OCI-LY1 (cell line): ENCODE measurements around the gene EMX1.
A peak's percentile ranks its signal among the peaks of the same experiment; 100 is the strongest.

Experiments
- H2AFZ ChIP-seq: fragments of 200-600 bp; sonication (generic), shearing (Covaris generic); 2 replicates; pipeline ENCODE4 v1.6.0; 2014; ENCODE audit warnings: antibody characterized with exemption, mild to moderate bottlenecking, low read length
- H3F3A ChIP-seq: fragments of 200-600 bp; sonication (generic), shearing (Covaris generic); 2 replicates; pipeline ENCODE4 v1.6.0; 2014; ENCODE audit warnings: mild to moderate bottlenecking, antibody characterized with exemption, low read length, moderate library complexity; ENCODE audit not compliant: insufficient read depth
- H3K27ac ChIP-seq: fragments of 200-600 bp; sonication (generic); 2 replicates; pipeline ENCODE4 v1.5.1; 2014; ENCODE audit warnings: low read length, mixed run types, mild to moderate bottlenecking, low read depth; ENCODE audit not compliant: poor library complexity, severe bottlenecking
- H3K27me3 ChIP-seq: fragments of 200-600 bp; sonication (generic); 2 replicates; pipeline ENCODE4 v1.6.0; 2014; ENCODE audit warnings: antibody characterized with exemption, mild to moderate bottlenecking, low read length, moderate library complexity; ENCODE audit not compliant: insufficient read depth
- H3K36me3 ChIP-seq: fragments of 200-600 bp; sonication (generic); 2 replicates; pipeline ENCODE4 v1.6.1; 2014; ENCODE audit warnings: mild to moderate bottlenecking, antibody characterized with exemption, low read length, moderate library complexity, mixed read lengths; ENCODE audit not compliant: insufficient read depth
- H3K4me1 ChIP-seq: fragments of 200-600 bp; sonication (generic); 2 replicates; pipeline ENCODE4 v1.5.1; 2014; ENCODE audit warnings: mild to moderate bottlenecking, low read length, moderate library complexity; ENCODE audit not compliant: insufficient read depth, severe bottlenecking
- H3K4me2 ChIP-seq: fragments of 200-600 bp; sonication (generic), shearing (Covaris generic); 2 replicates; pipeline ENCODE4 v1.6.1; 2014; ENCODE audit warnings: low read length
- H3K4me3 ChIP-seq: fragments of 200-600 bp; sonication (generic); 2 replicates; pipeline ENCODE4 v1.5.1; 2014; ENCODE audit warnings: low read length, low read depth, mild to moderate bottlenecking, mixed read lengths; ENCODE audit not compliant: poor library complexity, severe bottlenecking
- H3K79me2 ChIP-seq: fragments of 200-600 bp; shearing (Covaris generic); 2 replicates; pipeline ENCODE4 v1.6.1; 2016; ENCODE audit warnings: mixed run types, low read length, mixed read lengths; ENCODE audit not compliant: insufficient read depth
- H3K9ac ChIP-seq: fragments of 200-600 bp; sonication (generic), shearing (Covaris generic); 2 replicates; pipeline ENCODE4 v1.6.1; 2014; ENCODE audit warnings: mild to moderate bottlenecking, low read length, mixed read lengths
- H3K9me2 ChIP-seq: fragments of 200-600 bp; sonication (generic), shearing (Covaris generic); 2 replicates; pipeline ENCODE4 v1.6.1; 2014; ENCODE audit warnings: low read depth, mild to moderate bottlenecking, low read length, mixed read lengths
- H3K9me3 ChIP-seq: fragments of 200-600 bp; shearing (Covaris generic); 2 replicates; pipeline ENCODE4 v1.6.1; 2014; ENCODE audit warnings: low read length, mixed read lengths
- H4K20me1 ChIP-seq: fragments of 200-600 bp; sonication (generic), shearing (Covaris generic); 2 replicates; pipeline ENCODE4 v1.6.0; 2016; ENCODE audit warnings: mild to moderate bottlenecking, low read length; ENCODE audit not compliant: insufficient read depth
- EZH2 ChIP-seq: fragments of 200-600 bp; sonication (generic), shearing (Covaris generic); IDR thresholded peaks from 2 replicates; pipeline ENCODE4 v1.8.0; 2017; ENCODE audit warnings: borderline replicate concordance, mixed run types, mild to moderate bottlenecking, antibody characterized with exemption, low read length, moderate library complexity, mixed read lengths
- TF ChIP-seq, protein P1 (sequence below): fragments of 200-600 bp; sonication (generic), shearing (Covaris generic); IDR thresholded peaks from 2 replicates; pipeline ENCODE4 v1.5.1; 2017; ENCODE audit warnings: mild to moderate bottlenecking, antibody characterized with exemption, low read length, moderate library complexity, mixed read lengths

Gene EMX1

DNA sequence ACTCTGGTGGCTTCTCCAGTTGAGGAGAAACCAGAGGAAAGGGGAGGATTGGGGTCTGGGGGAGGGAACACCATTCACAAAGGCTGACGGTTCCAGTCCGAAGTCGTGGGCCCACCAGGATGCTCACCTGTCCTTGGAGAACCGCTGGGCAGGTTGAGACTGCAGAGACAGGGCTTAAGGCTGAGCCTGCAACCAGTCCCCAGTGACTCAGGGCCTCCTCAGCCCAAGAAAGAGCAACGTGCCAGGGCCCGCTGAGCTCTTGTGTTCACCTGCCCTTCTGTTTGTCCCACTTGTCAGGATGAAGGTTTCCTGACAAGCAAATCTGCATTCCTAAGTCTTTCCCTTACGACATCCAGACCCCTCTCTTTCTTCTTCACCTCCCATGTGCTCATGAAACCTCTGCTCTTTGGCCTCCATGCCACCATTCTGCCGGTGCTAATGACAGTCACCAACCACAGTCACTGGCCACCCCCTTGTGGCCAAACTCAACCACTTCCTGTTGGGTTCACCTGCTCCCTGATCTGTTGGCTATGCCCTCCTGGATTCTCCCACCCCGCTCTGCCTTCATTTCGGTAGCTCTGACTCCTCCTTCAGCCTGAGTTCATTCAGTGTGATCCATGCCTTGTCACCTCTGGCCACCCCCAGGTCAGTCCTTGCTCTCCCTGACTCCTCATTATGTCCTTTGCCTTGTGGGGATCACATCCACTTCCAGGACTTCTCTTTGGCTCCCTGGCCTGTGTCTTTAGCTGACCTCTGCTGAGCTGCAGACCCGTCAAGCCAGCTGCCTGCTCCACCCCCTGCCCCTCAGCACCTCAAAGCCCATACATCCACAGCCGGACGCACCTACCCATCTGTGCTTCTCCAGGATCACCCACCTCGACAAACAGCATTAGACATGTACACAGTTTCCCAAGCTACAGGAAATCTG is 17.6 kb downstream of the EMX1 start:
- Histone ChIP-seq H3K4me2 (no peak overlapping the region), H3K9me3 (no peaks in the 10 kb centered on the region), H3K36me3 (no peaks in the 10 kb centered on the region), H3K79me2 (no peaks in the 10 kb centered on the region), H3K4me1 (no peaks in the 10 kb centered on the region), H3K9ac (no peak overlapping the region), H2AFZ (no peak overlapping the region), H3K27me3 (no peaks in the 10 kb centered on the region; the same call in 1 of the 2 replicates), H3K9me2 (no peaks in the 10 kb centered on the region), H3F3A (no peaks in the 10 kb centered on the region), H4K20me1 (no peaks in the 10 kb centered on the region), H3K27ac (no peak overlapping the region), H3K4me3 (no peak overlapping the region)
- TF ChIP-seq, protein P1, sequence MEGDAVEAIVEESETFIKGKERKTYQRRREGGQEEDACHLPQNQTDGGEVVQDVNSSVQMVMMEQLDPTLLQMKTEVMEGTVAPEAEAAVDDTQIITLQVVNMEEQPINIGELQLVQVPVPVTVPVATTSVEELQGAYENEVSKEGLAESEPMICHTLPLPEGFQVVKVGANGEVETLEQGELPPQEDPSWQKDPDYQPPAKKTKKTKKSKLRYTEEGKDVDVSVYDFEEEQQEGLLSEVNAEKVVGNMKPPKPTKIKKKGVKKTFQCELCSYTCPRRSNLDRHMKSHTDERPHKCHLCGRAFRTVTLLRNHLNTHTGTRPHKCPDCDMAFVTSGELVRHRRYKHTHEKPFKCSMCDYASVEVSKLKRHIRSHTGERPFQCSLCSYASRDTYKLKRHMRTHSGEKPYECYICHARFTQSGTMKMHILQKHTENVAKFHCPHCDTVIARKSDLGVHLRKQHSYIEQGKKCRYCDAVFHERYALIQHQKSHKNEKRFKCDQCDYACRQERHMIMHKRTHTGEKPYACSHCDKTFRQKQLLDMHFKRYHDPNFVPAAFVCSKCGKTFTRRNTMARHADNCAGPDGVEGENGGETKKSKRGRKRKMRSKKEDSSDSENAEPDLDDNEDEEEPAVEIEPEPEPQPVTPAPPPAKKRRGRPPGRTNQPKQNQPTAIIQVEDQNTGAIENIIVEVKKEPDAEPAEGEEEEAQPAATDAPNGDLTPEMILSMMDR = peak; percentile 53
- no peak for TF ChIP-seq EZH2

DNA sequence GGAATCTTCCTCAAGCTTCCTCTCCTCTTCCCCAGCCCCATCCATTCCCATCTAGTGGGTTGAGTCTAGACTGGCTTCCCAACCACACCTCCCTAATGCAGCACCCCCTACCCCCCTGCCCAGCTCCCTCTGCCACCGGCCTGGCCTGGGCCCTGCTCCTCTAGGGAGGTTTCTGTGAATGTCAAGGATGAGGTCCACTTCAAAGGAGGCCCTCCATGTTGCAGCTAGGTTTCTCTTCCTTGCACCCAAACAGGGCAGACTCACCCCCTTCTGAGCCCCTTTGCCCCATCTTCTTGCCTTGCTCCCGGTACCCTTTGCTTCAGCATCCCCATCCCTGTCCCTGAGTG is 18.3 kb downstream of the EMX1 start:
- Histone ChIP-seq H3K9me3 (no peaks in the 10 kb centered on the region), H3K36me3 (no peaks in the 10 kb centered on the region), H3F3A (no peaks in the 10 kb centered on the region), H2AFZ (no peak overlapping the region), H3K9ac (no peak overlapping the region), H3K79me2 (no peaks in the 10 kb centered on the region), H3K27me3 (no peaks in the 10 kb centered on the region; the same call in 1 of the 2 replicates), H3K4me2 (no peak overlapping the region), H3K4me1 (no peaks in the 10 kb centered on the region), H3K4me3 (no peak overlapping the region), H4K20me1 (no peaks in the 10 kb centered on the region), H3K9me2 (no peaks in the 10 kb centered on the region), H3K27ac (no peak overlapping the region)
- TF ChIP-seq, protein P1 = no peak
- no peak for TF ChIP-seq EZH2

GRCh38 chr2:72936660-72937355 is 19.5 kb downstream of the EMX1 start:
- Histone ChIP-seq H4K20me1 (no peaks in the 10 kb centered on the region), H3K27ac (no peak overlapping the region), H3K9me3 (no peaks in the 10 kb centered on the region), H3K4me2 (no peak overlapping the region), H3K4me1 (no peaks in the 10 kb centered on the region), H3K9ac (no peak overlapping the region), H3K27me3 (no peaks in the 10 kb centered on the region; the same call in 1 of the 2 replicates), H3K9me2 (no peaks in the 10 kb centered on the region), H2AFZ (no peak overlapping the region), H3K79me2 (no peaks in the 10 kb centered on the region), H3K4me3 (no peak overlapping the region), H3F3A (no peaks in the 10 kb centered on the region), H3K36me3 (no peaks in the 10 kb centered on the region)
- no peak for TF ChIP-seq EZH2
- TF ChIP-seq, protein P1 = no peak
